Astrocyte of the cerebellum (primary cell): ENCODE data around the gene MMP17.
A peak's percentile ranks its signal among the peaks of the same experiment; 100 is the strongest.

Experiments used
- DNase-seq: peaks from one replicate; pipeline ENCODE4 v3.0.0-alpha.2; 2011; ENCODE audit warnings: low read depth
- H3K4me3 ChIP-seq: 2 replicates; pipeline ENCODE4 v1.5.1; 2011; ENCODE audit warnings: mild to moderate bottlenecking, low read depth, low read length, moderate library complexity
- in situ Hi-C: cut with HindIII; loops from 2 replicates; pipeline ENCODE4 v1.10.0; 2017; ENCODE audit warnings: low sequenced_read_pairs
- TF ChIP-seq, protein P1 (sequence below): IDR thresholded peaks from 2 replicates; pipeline ENCODE4 v1.5.1; 2012; ENCODE audit warnings: low read length, low read depth, moderate library complexity, mild to moderate bottlenecking; ENCODE audit errors: missing control alignments

Gene MMP17

DNA sequence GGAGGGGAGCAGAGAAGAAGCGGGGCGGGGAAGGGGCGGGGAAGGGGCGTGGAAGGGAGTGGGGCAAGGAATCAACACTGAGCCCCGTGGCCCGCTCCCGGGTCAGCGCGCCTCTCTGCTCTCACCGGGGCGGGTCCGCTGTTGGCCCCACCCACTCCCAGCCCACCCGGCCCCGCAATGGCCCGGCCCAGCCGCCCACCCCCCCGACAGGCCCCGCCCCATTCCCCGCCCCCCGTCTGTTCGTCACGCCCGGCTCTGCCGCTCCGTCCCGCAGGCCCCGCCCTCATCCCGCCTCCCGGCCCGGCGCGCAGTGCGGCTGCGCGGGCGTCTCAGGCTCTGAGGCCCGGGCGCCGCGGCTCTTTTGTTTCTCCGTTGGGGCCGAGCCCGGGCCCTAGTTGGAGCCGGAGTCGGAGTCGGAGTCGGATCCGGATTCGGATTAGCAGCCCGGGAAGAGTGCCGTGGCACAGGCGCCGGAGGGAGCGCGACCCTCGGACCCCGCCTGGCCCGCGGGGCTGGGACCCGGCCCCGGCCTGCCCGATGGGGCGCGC is 66.2 kb downstream of the MMP17 start, which contains the start of gene ULK1:
Gene ULK1 (plus strand): TSS at position 310 of the 548 bp plus-strand sequence. CDS start 380 bp downstream, outside the sequence.
- DNase-seq = peak; percentile 58
- peak within 1 kb of the TSS; percentile 60 for H3K4me3 ChIP-seq
- in situ Hi-C loops = no loop called here
- TF ChIP-seq, protein P1, sequence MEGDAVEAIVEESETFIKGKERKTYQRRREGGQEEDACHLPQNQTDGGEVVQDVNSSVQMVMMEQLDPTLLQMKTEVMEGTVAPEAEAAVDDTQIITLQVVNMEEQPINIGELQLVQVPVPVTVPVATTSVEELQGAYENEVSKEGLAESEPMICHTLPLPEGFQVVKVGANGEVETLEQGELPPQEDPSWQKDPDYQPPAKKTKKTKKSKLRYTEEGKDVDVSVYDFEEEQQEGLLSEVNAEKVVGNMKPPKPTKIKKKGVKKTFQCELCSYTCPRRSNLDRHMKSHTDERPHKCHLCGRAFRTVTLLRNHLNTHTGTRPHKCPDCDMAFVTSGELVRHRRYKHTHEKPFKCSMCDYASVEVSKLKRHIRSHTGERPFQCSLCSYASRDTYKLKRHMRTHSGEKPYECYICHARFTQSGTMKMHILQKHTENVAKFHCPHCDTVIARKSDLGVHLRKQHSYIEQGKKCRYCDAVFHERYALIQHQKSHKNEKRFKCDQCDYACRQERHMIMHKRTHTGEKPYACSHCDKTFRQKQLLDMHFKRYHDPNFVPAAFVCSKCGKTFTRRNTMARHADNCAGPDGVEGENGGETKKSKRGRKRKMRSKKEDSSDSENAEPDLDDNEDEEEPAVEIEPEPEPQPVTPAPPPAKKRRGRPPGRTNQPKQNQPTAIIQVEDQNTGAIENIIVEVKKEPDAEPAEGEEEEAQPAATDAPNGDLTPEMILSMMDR = no peak

DNA sequence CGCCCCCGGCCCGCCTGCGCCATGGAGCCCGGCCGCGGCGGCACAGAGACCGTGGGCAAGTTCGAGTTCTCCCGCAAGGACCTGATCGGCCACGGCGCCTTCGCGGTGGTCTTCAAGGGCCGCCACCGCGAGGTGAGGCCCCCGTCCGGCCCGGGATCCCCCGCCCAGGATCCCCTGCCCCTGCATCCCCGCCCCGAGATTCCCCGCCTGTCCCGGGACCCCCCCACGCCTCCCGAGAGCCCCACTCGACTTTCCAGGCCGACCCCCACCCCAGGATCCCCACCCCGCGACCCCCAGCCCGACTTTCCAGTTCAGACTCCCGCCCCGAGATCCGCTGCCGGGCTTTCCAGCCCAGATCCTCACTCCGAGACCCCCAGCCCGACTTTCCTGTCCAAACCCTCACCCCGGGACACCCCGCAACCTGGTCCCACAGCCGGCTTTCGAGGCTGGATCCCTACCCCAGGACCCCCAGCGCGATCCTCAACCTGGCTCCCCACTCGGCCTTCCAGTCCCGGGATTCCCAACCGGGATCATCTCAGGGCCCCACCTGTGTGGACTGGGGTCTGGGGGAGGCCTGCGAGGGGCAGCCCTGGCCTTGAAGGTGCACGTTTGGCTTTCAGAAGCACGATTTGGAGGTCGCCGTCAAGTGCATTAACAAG is 66.9 kb downstream of the MMP17 start:
- in situ Hi-C loops = no loop called here

DNA sequence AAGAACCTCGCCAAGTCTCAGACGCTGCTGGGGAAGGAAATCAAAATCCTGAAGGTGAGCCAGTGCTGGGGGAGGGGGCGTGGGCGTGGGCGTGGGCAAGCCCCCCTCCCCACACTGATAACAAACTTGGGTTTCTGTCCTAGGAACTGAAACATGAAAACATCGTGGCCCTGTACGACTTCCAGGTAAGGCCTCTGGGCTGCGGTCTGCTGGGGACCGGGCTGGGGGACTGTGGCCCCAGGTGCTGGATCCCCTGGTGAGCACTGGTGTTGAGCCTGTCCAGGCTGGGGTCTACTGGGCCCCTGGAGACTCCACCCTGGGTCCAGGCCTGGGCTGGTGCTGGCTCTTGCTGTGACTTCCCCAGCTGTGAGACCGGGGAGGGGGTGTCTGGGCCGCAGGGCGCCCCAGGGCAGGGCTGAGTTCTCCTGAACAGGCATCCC is 67.5 kb downstream of the MMP17 start:
- no peak for DNase-seq
- TF ChIP-seq, protein P1 = no peak
- in situ Hi-C loops = no loop called here
- peak overlapping the region; percentile 60 for H3K4me3 ChIP-seq

More for the DNA sequence above, 66.9 kb downstream of the MMP17 start:
- TF ChIP-seq, protein P1 = no peak
- H3K4me3 ChIP-seq = peak overlapping the region; percentile 60
- no peak for DNase-seq

DNA sequence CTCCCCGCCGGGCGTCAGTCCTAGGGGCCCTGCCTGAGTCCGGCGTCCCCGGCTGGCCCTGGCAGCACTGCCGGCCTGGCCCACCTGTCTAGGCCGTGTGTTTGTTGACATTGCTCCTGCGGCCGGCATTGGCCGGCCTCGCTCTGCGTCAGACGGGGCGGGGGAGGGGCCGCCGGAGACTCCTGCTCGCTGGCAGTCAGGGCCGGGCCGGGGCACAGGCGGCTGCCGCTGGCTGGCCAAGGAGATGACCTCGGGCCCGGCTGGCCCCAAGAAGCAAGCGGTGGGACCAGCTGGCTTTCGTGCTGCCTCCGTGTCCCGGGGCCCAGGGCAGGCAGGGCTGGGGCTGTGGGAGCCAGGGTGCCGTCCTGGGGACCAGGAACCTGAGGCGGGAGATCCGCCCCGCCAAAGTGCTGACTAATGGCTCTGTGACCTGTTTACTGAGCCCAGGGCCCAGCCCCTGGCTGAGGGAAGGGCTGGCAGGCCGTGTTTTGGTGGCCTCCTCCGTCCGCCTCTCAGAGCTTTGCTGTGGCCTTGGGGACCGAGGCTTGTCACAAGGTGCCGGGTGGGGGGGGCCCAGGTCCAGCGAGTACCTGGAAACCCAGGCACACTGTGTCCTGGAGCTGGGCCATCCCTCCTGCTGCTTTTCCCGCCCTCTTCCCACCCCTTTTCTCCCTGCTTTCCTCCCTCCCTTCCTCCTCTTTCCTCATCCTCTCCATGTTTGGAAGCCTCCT is 68.1 kb downstream of the MMP17 start:
- in situ Hi-C loops = no loop called here
- DNase-seq = peak; percentile 64
- peak overlapping the region; percentile 60 for H3K4me3 ChIP-seq
- TF ChIP-seq, protein P1 = no peak

DNA sequence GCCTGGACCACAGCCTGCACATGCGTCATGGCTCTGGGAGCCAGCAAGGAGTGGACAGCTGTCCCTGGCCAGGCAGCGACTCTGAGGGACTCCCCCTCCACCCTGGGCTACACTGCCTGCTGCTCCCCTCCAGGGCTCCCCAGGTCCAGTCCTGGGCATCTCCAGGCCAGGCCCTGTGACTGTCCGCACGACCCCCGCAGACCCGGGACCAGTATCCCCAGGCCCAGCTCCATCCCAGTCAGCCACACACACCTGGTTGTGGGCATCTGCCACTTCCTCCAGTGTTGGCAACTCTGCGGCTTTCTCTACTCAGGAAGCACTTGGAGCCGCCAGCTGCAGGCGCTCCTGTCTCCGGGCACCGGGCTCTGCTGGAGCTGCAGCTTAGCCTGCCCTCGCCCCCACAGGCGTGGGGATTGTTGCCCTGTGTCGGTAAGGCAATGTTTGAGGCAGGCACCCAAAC is 68.6 kb downstream of the MMP17 start:
- TF ChIP-seq, protein P1 = no peak
- in situ Hi-C loops = no loop called here
- H3K4me3 ChIP-seq = peak overlapping the region; percentile 60
- DNase-seq = no peak

DNA sequence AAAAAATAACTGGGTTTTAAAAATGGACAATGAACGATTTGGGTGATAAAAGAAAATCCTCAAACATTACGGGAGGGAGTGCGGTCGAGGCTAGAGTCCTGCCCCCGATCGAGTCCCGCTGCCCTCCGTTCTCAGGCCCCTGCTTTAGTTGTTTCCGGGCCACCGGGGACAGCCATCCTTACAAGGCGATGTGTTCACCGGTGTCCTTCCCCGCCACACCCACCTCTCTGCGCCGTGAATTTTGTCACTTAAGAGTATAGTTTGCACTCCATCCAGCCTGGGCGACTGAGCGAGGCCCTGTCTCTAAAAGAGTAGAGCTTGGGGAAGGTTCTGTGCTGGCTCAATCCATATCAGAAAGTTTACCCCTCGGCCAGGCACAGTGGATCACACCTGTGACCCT is 69.1 kb downstream of the MMP17 start:
- no peak for DNase-seq
- no peak overlapping the region for H3K4me3 ChIP-seq
- in situ Hi-C loops = no loop called here
- TF ChIP-seq, protein P1 = no peak
